K562 (cell line): ENCODE measurements around the gene ZGLP1. TPM values are rescaled to one million over a fixed set of nuclear protein-coding genes. Genes with fewer than 3 reads are reported as not detected.

Source experiments
- DMBX1 ChIP-seq: fragments of 250-450 bp; sonication (Bioruptor Pico); IDR thresholded peaks from 2 replicates; pipeline ENCODE4 v1.8.0; 2022; ENCODE audit warnings: inconsistent platforms, mild to moderate bottlenecking, moderate library complexity, borderline replicate concordance
- HNRNPL ChIP-seq: fragments of 200-400 bp; formaldehyde crosslinking; IDR thresholded peaks from 2 replicates; pipeline ENCODE4 v1.6.1; 2017; ENCODE audit warnings: low read depth, mild to moderate bottlenecking, low read length
- NONO ChIP-seq, 2 experiments: fragments of 200-400 bp in 1 of 2; fragments of 450-650 bp in 1 of 2; formaldehyde crosslinking in 1 of 2; IDR thresholded peaks; 2 replicates each; pipeline ENCODE4 v1.6.1; 2017; ENCODE audit warnings: low read depth in 2 of 2, mild to moderate bottlenecking in 2 of 2, moderate library complexity in 2 of 2, low read length in 1 of 2
- NRF1 ChIP-seq, 2 experiments: fragments of 450-650 bp; IDR thresholded peaks in 1 of 2; conservative IDR thresholded peaks in 1 of 2; 2 replicates each; pipeline ENCODE4 v1.6.1; 2014; ENCODE audit warnings: mild to moderate bottlenecking in 2 of 2
- PCBP1 ChIP-seq: fragments of 200-400 bp; formaldehyde crosslinking; IDR thresholded peaks from 2 replicates; pipeline ENCODE4 v1.6.1; 2018; ENCODE audit warnings: mild to moderate bottlenecking, low read depth, low read length; ENCODE audit not compliant: poor library complexity, severe bottlenecking
- POLR2A ChIP-seq: fragments of 450-650 bp; conservative IDR thresholded peaks from 2 replicates; pipeline ENCODE4 v1.6.1; 2016
- RBM25 ChIP-seq: fragments of 200-400 bp; formaldehyde crosslinking; IDR thresholded peaks from 2 replicates; pipeline ENCODE4 v1.6.1; 2018; ENCODE audit warnings: low read length, low read depth, moderate library complexity; ENCODE audit not compliant: severe bottlenecking
- SNRNP70 ChIP-seq: fragments of 200-400 bp; formaldehyde crosslinking; optimal IDR thresholded peaks from 2 replicates; pipeline ENCODE3; 2017; ENCODE audit warnings: low read depth, low read length
- TSC22D4 ChIP-seq: fragments of 450-650 bp; IDR thresholded peaks from 2 replicates; pipeline ENCODE4 v1.6.1; 2016; ENCODE audit warnings: missing genetic modification characterization, missing biosample characterization, control low read depth
- ZKSCAN1 ChIP-seq: fragments of 150-350 bp; IDR thresholded peaks from 2 replicates; pipeline ENCODE4 v1.6.1; 2016; ENCODE audit warnings: low read depth, low read length
- ZNF282 ChIP-seq: sonication (generic); formaldehyde crosslinking; IDR thresholded peaks from 2 replicates; pipeline ENCODE4 v1.8.1; 2023; ENCODE audit warnings: missing genetic modification reagents
- ZNF551 ChIP-seq: fragments of 250-450 bp; sonication (Bioruptor Pico); IDR thresholded peaks from 2 replicates; pipeline ENCODE4 v1.5.0; 2021; ENCODE audit warnings: mild to moderate bottlenecking, moderate library complexity
- polyA plus RNA-seq, 8 experiments: library from polyadenylated mRNA; depleted of rRNA in 4 of 8; stranded (reverse) in 5 of 8; unstranded in 3 of 8; fragments of >200 nt; fragmentation: Nextera tagmentation in 2 of 8; fragmentation: Illumina TruSeq in 1 of 8; extraction: Ambion mirVana in 2 of 8; extraction: Trizol in 1 of 8; gene quantifications; 2 replicates each; pipeline versions ENCODE4 v1.2.1 to v1.2.3, GENCODE V29; 2011 to 2014; ENCODE audit warnings: inconsistent platforms in 1 of 8, missing spikeins in 1 of 8
- total RNA-seq, 7 experiments: library from RNA; depleted of rRNA in 6 of 7; stranded (reverse); fragments of >200 nt in 6 of 7; fragmentation: Illumina TruSeq in 2 of 7; extraction: Trizol in 2 of 7; gene quantifications; 2 replicates each; pipeline versions ENCODE4 v1.2.1 to v1.2.3, GENCODE V29; 2011 to 2021; ENCODE audit warnings: low replicate concordance in 1 of 7
- TF ChIP-seq, protein P1 (sequence below): IDR thresholded peaks from 2 replicates; pipeline ENCODE4 v1.6.1; 2011; ENCODE audit not compliant: insufficient read length; ENCODE audit errors: extremely low read depth
- TF ChIP-seq, protein P2 (sequence below): fragments of 450-650 bp; IDR thresholded peaks from 2 replicates; pipeline ENCODE4 v1.6.1; 2016; ENCODE audit warnings: mild to moderate bottlenecking, moderate library complexity

Gene ZGLP1
- total and polyA plus RNA-seq, 9 of the 15 experiments (the other 6 are each of a cell fraction or from before 2014, with no cell fraction given) = 0.24 to 4.5 (median 2.2) TPM

DNA sequence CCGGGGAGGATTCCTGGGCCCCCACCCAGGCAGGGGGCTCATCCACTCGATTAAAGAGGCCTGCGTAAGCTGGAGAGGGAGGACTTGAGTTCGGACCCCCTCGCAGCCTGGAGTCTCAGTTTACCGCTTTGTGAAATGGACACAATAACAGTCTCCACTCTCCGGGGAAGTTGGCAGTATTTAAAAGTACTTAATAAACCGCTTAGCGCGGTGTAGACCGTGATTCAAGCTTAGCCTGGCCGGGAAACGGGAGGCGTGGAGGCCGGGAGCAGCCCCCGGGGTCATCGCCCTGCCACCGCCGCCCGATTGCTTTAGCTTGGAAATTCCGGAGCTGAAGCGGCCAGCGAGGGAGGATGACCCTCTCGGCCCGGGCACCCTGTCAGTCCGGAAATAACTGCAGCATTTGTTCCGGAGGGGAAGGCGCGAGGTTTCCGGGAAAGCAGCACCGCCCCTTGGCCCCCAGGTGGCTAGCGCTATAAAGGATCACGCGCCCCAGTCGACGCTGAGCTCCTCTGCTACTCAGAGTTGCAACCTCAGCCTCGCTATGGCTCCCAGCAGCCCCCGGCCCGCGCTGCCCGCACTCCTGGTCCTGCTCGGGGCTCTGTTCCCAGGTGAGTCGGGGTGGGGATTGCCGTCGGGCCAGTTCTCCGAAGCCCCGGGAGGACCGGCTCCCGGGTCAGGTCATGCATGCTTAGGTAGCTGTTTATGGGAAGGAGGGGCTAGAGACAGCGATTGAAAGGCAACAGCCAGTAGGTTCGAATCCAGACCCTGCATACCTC, 38.8 kb downstream of the ZGLP1 start, which contains the start of gene ICAM1 (continued):
- TF ChIP-seq ZNF282 (CRISPR knock-in tag) = no peak
- peak; percentile 6; the same call in 1 of the 2 replicates for TF ChIP-seq DMBX1 (CRISPR knock-in tag)
- TF ChIP-seq, protein P1, sequence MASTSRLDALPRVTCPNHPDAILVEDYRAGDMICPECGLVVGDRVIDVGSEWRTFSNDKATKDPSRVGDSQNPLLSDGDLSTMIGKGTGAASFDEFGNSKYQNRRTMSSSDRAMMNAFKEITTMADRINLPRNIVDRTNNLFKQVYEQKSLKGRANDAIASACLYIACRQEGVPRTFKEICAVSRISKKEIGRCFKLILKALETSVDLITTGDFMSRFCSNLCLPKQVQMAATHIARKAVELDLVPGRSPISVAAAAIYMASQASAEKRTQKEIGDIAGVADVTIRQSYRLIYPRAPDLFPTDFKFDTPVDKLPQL = no peak
- TF ChIP-seq NRF1 (conservative IDR thresholded peaks at IDR 0.05 in 1 of 2, IDR thresholded peaks at IDR 0.05 in 1 of 2) = no peak
- no peak for TF ChIP-seq PCBP1
- TF ChIP-seq SNRNP70 = no peak
- peak; percentile 94 for TF ChIP-seq RBM25
- no peak for TF ChIP-seq ZNF551 (CRISPR knock-in tag)
- peak; percentile 86 for TF ChIP-seq POLR2A
- TF ChIP-seq, protein P2, sequence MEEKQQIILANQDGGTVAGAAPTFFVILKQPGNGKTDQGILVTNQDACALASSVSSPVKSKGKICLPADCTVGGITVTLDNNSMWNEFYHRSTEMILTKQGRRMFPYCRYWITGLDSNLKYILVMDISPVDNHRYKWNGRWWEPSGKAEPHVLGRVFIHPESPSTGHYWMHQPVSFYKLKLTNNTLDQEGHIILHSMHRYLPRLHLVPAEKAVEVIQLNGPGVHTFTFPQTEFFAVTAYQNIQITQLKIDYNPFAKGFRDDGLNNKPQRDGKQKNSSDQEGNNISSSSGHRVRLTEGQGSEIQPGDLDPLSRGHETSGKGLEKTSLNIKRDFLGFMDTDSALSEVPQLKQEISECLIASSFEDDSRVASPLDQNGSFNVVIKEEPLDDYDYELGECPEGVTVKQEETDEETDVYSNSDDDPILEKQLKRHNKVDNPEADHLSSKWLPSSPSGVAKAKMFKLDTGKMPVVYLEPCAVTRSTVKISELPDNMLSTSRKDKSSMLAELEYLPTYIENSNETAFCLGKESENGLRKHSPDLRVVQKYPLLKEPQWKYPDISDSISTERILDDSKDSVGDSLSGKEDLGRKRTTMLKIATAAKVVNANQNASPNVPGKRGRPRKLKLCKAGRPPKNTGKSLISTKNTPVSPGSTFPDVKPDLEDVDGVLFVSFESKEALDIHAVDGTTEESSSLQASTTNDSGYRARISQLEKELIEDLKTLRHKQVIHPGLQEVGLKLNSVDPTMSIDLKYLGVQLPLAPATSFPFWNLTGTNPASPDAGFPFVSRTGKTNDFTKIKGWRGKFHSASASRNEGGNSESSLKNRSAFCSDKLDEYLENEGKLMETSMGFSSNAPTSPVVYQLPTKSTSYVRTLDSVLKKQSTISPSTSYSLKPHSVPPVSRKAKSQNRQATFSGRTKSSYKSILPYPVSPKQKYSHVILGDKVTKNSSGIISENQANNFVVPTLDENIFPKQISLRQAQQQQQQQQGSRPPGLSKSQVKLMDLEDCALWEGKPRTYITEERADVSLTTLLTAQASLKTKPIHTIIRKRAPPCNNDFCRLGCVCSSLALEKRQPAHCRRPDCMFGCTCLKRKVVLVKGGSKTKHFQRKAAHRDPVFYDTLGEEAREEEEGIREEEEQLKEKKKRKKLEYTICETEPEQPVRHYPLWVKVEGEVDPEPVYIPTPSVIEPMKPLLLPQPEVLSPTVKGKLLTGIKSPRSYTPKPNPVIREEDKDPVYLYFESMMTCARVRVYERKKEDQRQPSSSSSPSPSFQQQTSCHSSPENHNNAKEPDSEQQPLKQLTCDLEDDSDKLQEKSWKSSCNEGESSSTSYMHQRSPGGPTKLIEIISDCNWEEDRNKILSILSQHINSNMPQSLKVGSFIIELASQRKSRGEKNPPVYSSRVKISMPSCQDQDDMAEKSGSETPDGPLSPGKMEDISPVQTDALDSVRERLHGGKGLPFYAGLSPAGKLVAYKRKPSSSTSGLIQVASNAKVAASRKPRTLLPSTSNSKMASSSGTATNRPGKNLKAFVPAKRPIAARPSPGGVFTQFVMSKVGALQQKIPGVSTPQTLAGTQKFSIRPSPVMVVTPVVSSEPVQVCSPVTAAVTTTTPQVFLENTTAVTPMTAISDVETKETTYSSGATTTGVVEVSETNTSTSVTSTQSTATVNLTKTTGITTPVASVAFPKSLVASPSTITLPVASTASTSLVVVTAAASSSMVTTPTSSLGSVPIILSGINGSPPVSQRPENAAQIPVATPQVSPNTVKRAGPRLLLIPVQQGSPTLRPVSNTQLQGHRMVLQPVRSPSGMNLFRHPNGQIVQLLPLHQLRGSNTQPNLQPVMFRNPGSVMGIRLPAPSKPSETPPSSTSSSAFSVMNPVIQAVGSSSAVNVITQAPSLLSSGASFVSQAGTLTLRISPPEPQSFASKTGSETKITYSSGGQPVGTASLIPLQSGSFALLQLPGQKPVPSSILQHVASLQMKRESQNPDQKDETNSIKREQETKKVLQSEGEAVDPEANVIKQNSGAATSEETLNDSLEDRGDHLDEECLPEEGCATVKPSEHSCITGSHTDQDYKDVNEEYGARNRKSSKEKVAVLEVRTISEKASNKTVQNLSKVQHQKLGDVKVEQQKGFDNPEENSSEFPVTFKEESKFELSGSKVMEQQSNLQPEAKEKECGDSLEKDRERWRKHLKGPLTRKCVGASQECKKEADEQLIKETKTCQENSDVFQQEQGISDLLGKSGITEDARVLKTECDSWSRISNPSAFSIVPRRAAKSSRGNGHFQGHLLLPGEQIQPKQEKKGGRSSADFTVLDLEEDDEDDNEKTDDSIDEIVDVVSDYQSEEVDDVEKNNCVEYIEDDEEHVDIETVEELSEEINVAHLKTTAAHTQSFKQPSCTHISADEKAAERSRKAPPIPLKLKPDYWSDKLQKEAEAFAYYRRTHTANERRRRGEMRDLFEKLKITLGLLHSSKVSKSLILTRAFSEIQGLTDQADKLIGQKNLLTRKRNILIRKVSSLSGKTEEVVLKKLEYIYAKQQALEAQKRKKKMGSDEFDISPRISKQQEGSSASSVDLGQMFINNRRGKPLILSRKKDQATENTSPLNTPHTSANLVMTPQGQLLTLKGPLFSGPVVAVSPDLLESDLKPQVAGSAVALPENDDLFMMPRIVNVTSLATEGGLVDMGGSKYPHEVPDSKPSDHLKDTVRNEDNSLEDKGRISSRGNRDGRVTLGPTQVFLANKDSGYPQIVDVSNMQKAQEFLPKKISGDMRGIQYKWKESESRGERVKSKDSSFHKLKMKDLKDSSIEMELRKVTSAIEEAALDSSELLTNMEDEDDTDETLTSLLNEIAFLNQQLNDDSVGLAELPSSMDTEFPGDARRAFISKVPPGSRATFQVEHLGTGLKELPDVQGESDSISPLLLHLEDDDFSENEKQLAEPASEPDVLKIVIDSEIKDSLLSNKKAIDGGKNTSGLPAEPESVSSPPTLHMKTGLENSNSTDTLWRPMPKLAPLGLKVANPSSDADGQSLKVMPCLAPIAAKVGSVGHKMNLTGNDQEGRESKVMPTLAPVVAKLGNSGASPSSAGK = peak; percentile 98
- 0 out of 2 replicates have a peak, but pooled peaks have one; percentile 69 for TF ChIP-seq ZKSCAN1
- TF ChIP-seq NONO (IDR thresholded peaks at IDR 0.05; ENCODE audit: low read depth in 2 of 2, low read length in 1 of 2) = peak in 1 of 2 experiments; percentile 40; a peak in 1 of 4 replicates
- no peak for TF ChIP-seq HNRNPL
- no peak for TF ChIP-seq TSC22D4 (tag)
